HG02973 (cell line): Measurements from ENCODE around the gene AGAP1.

Experiments
- ATAC-seq: cut with Tn5 transposase; IDR thresholded peaks from one replicate; pipeline ENCODE4 v1.9.1; 2021; ENCODE audit warnings: moderate library complexity; ENCODE audit not compliant: unreplicated experiment

Gene AGAP1

GRCh38 chr2:235970204-235971040 is 476.6 kb downstream of the AGAP1 start:
- no peak for ATAC-seq

- no peak for ATAC-seq
Observed at GRCh38 chr2:235976516-235976915, 482.7 kb downstream of the AGAP1 start.

GRCh38 chr2:235976956-235977355 is 483.1 kb downstream of the AGAP1 start:
- ATAC-seq, result no peak

GRCh38 chr2:235977445-235977844 is 483.6 kb downstream of the AGAP1 start:
- no peak for ATAC-seq

GRCh38 chr2:235978022-235978421 is 484.2 kb downstream of the AGAP1 start:
- no peak for ATAC-seq

- ATAC-seq, result no peak
Observed at GRCh38 chr2:235979037-235979436, 485.2 kb downstream of the AGAP1 start.

- ATAC-seq, result no peak
Observed at GRCh38 chr2:235979753-235980435, 486.1 kb downstream of the AGAP1 start.

- ATAC-seq, result no peak
Observed at GRCh38 chr2:235981631-235982030, 487.8 kb downstream of the AGAP1 start.

- no peak for ATAC-seq
Observed at GRCh38 chr2:235983016-235983415, 489.2 kb downstream of the AGAP1 start.

- no peak for ATAC-seq
Observed at GRCh38 chr2:235984552-235984951, 490.7 kb downstream of the AGAP1 start.

GRCh38 chr2:235986361-235986760 is 492.5 kb downstream of the AGAP1 start:
- no peak for ATAC-seq

GRCh38 chr2:235988271-235989015 is 494.6 kb downstream of the AGAP1 start:
- ATAC-seq, result no peak

- ATAC-seq, result no peak
Observed at GRCh38 chr2:235989591-235989990, 495.7 kb downstream of the AGAP1 start.

- no peak for ATAC-seq
Observed at GRCh38 chr2:235990344-235990743, 496.5 kb downstream of the AGAP1 start.

- no peak for ATAC-seq
Observed at GRCh38 chr2:235992024-235992423, 498.2 kb downstream of the AGAP1 start.

- no peak for ATAC-seq
Observed at GRCh38 chr2:235996419-235996818, 502.6 kb downstream of the AGAP1 start.

- no peak for ATAC-seq
Observed at GRCh38 chr2:235999011-235999410, 505.2 kb downstream of the AGAP1 start.

GRCh38 chr2:236001166-236001828 is 507.5 kb downstream of the AGAP1 start:
- ATAC-seq, result no peak

- no peak for ATAC-seq
Observed at GRCh38 chr2:236001854-236002253, 508.0 kb downstream of the AGAP1 start.

- ATAC-seq, result no peak
Observed at GRCh38 chr2:236008006-236008405, 514.2 kb downstream of the AGAP1 start.

GRCh38 chr2:236008857-236009256 is 515.0 kb downstream of the AGAP1 start:
- no peak for ATAC-seq
